ENCODE data around the gene SGCB. TPM values are rescaled to one million over a fixed set of nuclear protein-coding genes. Genes with fewer than 3 reads are reported as not detected.

SGCB gene
- total and polyA plus RNA-seq, 2 of the 4 experiments (the other 2 are of a cell fraction) = 16.3 to 24.0 TPM

DNA sequence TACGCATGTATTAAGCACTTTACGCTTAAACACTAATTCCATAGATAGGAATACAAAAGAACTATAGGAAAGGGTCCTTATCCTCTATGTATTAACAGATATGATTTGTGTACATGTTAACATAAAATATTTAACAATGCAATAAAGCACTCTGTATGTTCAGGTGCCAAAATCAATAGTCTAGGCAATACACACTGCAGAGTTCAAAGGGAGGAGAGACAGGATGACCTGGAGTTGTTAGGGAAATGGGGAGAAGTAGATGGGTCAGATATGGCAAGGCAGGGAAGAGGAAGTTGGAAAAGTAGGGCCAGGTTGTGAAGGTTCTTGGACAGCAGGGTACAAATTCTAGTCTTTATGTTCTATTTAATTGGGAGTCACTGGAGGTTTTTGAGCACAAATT is 2.9 kb downstream of the SGCB start:
- Histone ChIP-seq H3K56ac (ENCODE audit: extremely low read depth, insufficient read depth, low read length) (no peak overlapping the region), H3K4me1 (ENCODE audit: control insufficient read depth, insufficient read depth, low read length) (0 out of 2 replicates have a peak, but pooled peaks cover 3% of the 10 kb centered on the region), H2AK9ac (replicated peaks; ENCODE audit: low read depth, low read length, poor library complexity) (no peak overlapping the region), H4K5ac (ENCODE audit: low read depth, low read length) (no peak overlapping the region), H3K14ac (replicated peaks; ENCODE audit: low read depth, low read length) (no peak overlapping the region), H2BK15ac (ENCODE audit: low read depth, low read length) (no peak overlapping the region), H3K9me3 (ENCODE audit: control insufficient read depth, insufficient read depth, low read length) (no peaks in the 10 kb centered on the region), H4K8ac (ENCODE audit: low read depth in 2 of 2, low read length in 2 of 2) (no peak overlapping the region), H3K27ac (ENCODE audit: insufficient read depth, low read length) (no peak overlapping the region), H3K4me2 (ENCODE audit: low read depth, low read length) (no peak overlapping the region), H4K91ac (ENCODE audit: insufficient read depth, low read depth, low read length) (no peak overlapping the region), H3K27me3 (ENCODE audit: control insufficient read depth, insufficient read depth, low read length) (no peaks in the 10 kb centered on the region; the same call in 1 of the 2 replicates), H2BK20ac (ENCODE audit: low read depth, low read length) (no peak overlapping the region), H2BK120ac (ENCODE audit: low read depth, low read length) (no peak overlapping the region), H2AK5ac (ENCODE audit: low read depth, low read length) (no peak overlapping the region), H4K20me1 (ENCODE audit: insufficient read depth, low read length) (peaks cover 6% of the 10 kb centered on the region; the same call in 1 of the 2 replicates), H3K4me3 (ENCODE audit: insufficient read depth, low read depth, low read length) (no peak overlapping the region), H3K23ac (ENCODE audit: low read depth, low read length) (no peak overlapping the region), H3K9ac (ENCODE audit: low read depth, low read length) (no peak overlapping the region; the same call in 1 of the 2 replicates), H3K9me1 (ENCODE audit: insufficient read depth, low read length) (peaks cover 11% of the 10 kb centered on the region), H3K36me3 (ENCODE audit: control insufficient read depth, insufficient read depth, low read length) (peaks cover 12% of the 10 kb centered on the region), H3K4ac (ENCODE audit: low read depth, low read length) (no peak overlapping the region), H2BK5ac (ENCODE audit: low read depth, low read length, poor library complexity, severe bottlenecking) (no peak overlapping the region), H2AFZ (replicated peaks; ENCODE audit: low read length, poor library complexity) (no peak overlapping the region), H3K79me1 (ENCODE audit: low read depth in 1 of 2, low read length in 2 of 2) (peaks cover 30 to 53% of the 10 kb centered on the region in 2 experiments), H3K18ac (ENCODE audit: low read depth, low read length) (no peak overlapping the region)
- TF ChIP-seq, protein P1, sequence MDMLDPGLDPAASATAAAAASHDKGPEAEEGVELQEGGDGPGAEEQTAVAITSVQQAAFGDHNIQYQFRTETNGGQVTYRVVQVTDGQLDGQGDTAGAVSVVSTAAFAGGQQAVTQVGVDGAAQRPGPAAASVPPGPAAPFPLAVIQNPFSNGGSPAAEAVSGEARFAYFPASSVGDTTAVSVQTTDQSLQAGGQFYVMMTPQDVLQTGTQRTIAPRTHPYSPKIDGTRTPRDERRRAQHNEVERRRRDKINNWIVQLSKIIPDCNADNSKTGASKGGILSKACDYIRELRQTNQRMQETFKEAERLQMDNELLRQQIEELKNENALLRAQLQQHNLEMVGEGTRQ (IDR thresholded peaks at IDR 0.05; ENCODE audit: low read depth, low read length) = no peak
- no peak for TF ChIP-seq NFE2L2 (IDR thresholded peaks at IDR 0.05; ENCODE audit: low read depth, low read length)
- in situ Hi-C loops (cut with MboI; ENCODE audit: low sequenced_read_pairs) (loop anchor here (10.0 kb wide), 1 partner anchor 140 kb away; no protein-coding TSS in a partner anchor), dilution Hi-C loops (cut with HindIII; ENCODE audit: low sequenced_read_pairs, unreplicated experiment) (no loop called here), intact Hi-C loops (cut with micrococcal nuclease) (loop anchor here (5.0 kb wide), 1 partner anchor 193 kb away; the partner anchor contains the start of gene DCUN1D4)
- POLR2A ChIA-PET (ENCODE audit: unreplicated experiment) = no interaction called here
- no TSS peak for BruUV-seq (replicated peaks)
- DNase-seq = no peak
- no CpG with 5 or more reads among the region's 2 CpGs for WGBS, 2 experiments (ENCODE audit: extremely low coverage in 2 of 2, insufficient read length in 1 of 2)
- ATAC-seq (ENCODE audit: low read depth) = no peak
- CTCF ChIA-PET = interaction anchor here (0.6 kb wide), 1 partner anchor 51 kb away, joined by 3 read pairs; no protein-coding TSS in a partner anchor

All from IMR-90 (cell line).